Measurements from ENCODE around the gene AAK1.

GRCh38 chr2:69465513-69466456 is 177.8 kb downstream of the AAK1 start:
- TF ChIP-seq CTCF (IDR thresholded peaks at IDR 0.05) (no peak), POLR2A (IDR thresholded peaks at IDR 0.05) (no peak)

All from adrenal gland (tissue), 5 donors.